Measurements from ENCODE around the gene HS3ST6.

Gene HS3ST6

DNA sequence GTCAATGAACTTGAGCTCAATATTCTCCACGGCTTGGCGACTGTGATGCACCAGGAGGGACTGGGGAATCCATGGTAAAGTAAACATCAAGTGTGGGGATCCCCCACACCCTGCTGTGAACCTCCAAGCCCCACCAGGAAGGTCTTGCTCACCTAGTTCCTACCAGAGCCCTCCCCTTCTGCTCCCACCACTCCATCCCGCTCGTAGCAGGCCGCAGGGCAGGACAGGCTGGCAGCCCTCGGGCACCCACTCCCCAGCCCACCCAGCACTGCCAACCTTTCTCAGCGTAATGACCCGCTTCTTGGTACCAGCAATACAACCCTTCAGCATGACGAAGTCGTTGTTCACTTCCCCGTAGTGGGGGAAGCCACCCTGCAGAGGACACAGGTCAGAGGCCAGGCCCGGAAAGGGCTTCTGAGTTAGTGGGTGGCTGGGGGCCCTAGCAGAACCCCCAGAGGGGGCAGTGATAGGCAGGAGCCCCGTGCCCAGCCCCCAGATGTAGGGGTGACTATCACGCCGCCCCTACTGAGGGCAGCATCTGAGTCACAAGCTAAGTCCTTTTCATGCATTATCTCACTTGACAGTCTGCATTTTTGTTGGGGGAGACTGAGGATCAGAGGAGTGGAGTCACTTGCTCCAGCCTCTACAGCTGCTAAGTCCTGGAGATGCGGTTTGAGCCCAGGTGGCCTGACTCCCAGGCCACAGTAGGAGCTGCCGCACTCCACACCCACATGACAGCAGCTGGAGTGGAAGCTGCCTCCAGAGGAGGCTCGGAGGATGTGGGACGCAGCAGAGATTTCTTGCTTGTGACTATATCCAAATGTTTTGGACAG is 27.6 kb upstream of the HS3ST6 start:
- Histone ChIP-seq H3K36me3 (replicated peaks) (no peaks in the 10 kb centered on the region), H3K27me3 (replicated peaks) (no peaks in the 10 kb centered on the region), H3K4me3 (ENCODE audit: low read depth, low read length) (no peak overlapping the region), H3K27ac (no peak overlapping the region)
- TF ChIP-seq, protein P1, sequence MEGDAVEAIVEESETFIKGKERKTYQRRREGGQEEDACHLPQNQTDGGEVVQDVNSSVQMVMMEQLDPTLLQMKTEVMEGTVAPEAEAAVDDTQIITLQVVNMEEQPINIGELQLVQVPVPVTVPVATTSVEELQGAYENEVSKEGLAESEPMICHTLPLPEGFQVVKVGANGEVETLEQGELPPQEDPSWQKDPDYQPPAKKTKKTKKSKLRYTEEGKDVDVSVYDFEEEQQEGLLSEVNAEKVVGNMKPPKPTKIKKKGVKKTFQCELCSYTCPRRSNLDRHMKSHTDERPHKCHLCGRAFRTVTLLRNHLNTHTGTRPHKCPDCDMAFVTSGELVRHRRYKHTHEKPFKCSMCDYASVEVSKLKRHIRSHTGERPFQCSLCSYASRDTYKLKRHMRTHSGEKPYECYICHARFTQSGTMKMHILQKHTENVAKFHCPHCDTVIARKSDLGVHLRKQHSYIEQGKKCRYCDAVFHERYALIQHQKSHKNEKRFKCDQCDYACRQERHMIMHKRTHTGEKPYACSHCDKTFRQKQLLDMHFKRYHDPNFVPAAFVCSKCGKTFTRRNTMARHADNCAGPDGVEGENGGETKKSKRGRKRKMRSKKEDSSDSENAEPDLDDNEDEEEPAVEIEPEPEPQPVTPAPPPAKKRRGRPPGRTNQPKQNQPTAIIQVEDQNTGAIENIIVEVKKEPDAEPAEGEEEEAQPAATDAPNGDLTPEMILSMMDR (IDR thresholded peaks at IDR 0.05; ENCODE audit: low read depth, low read length, missing control alignments) = no peak
- DNase-seq = no peak
- in situ Hi-C loops (cut with HindIII; ENCODE audit: low pct_ligation_motif_present, low sequenced_read_pairs) = no loop called here

DNA sequence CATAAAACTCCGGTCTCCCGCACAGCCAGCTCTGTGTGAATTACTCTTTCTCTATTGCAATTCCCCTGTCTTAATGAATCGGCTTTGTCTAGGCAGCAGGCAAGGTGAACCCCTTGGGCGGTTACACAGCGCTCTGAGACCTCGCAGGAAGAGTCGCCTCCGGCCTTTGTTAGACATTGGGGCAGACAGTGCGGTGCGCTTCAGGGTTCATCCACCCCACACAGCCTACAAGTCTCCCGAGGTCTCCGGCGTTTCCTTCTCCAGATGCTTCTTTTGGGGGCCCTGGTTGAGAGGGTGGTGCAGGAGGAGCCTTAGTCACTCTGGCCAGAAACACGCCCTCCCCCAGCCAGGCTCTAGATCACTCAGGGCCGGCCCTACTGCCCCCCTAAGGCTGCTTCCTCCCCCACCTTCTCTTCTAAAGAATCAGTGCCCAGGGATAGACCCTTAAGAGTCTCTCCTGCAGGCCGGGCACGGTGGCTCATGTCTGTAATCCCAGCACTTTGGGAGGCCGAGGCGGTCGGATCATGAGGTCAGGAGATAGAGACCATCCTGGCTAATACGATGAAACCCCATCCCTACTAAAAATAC is 26.5 kb upstream of the HS3ST6 start:
- Histone ChIP-seq H3K4me3 (ENCODE audit: low read depth, low read length) (no peak overlapping the region), H3K27ac (no peak overlapping the region), H3K36me3 (replicated peaks) (no peaks in the 10 kb centered on the region), H3K27me3 (replicated peaks) (no peaks in the 10 kb centered on the region)
- DNase-seq = no peak
- TF ChIP-seq, protein P1 (IDR thresholded peaks at IDR 0.05; ENCODE audit: low read depth, low read length, missing control alignments) = no peak
- in situ Hi-C loops (cut with HindIII; ENCODE audit: low pct_ligation_motif_present, low sequenced_read_pairs) = no loop called here

DNA sequence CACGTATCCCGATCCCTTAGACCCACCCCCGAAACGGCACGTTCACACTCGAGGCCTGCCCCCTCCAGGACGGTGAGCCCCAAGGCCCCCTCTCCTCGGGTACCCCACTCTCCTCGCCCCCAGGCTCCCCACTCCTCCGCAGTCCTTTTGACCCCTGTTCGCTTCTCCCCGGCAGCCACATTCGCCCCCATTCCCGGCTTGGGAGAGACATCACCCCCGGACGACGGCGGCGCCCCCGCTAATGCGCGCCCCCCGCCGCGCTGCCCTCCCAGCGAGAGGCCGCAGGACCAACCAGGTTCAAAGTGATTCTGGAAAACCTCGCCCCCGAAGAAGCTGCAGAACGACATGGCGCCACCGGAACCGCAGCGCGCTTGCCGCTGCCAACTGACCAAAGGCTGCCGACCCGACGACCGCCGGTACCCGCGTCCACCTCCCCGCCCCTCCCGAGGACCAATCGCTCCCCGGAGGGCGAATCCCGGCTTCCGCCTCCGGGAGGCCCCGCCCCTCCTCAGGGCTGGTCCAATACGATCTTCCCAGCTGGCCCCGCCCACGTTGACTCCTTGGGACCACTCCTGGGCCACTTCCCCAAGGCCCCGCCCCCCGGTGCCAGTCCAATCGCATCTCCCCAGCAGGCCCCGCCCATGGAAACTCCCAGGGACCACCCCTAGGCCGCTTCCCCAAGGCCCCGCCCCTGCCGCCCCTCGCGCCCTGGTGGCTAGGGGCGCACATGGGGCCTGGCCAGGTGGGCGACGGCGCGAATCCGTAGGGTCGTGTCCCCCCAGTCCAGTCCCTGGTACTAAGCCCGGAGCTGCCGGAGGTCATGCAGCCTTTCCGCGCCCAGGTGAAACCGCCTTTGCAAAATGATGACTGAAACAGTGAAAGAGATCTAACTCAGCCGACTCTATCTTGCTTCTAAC is 24.9 kb upstream of the HS3ST6 start, which contains the start of gene MSRB1:
MSRB1 (minus strand) TSS at position 390 of the 917 bp plus-strand sequence; CDS start at position 347, 43 bp downstream.
- peak; percentile 98 for DNase-seq
- Histone ChIP-seq H3K4me3 (ENCODE audit: low read depth, low read length) (peak within 1 kb of the TSS; percentile 86), H3K36me3 (replicated peaks) (peaks cover 9% of the 10 kb centered on the region), H3K27ac (no peak within 1 kb of the TSS), H3K27me3 (replicated peaks) (no peaks in the 10 kb centered on the region)
- in situ Hi-C loops (cut with HindIII; ENCODE audit: low pct_ligation_motif_present, low sequenced_read_pairs) = no loop called here
- TF ChIP-seq, protein P1 (IDR thresholded peaks at IDR 0.05; ENCODE audit: low read depth, low read length, missing control alignments) = no peak

DNA sequence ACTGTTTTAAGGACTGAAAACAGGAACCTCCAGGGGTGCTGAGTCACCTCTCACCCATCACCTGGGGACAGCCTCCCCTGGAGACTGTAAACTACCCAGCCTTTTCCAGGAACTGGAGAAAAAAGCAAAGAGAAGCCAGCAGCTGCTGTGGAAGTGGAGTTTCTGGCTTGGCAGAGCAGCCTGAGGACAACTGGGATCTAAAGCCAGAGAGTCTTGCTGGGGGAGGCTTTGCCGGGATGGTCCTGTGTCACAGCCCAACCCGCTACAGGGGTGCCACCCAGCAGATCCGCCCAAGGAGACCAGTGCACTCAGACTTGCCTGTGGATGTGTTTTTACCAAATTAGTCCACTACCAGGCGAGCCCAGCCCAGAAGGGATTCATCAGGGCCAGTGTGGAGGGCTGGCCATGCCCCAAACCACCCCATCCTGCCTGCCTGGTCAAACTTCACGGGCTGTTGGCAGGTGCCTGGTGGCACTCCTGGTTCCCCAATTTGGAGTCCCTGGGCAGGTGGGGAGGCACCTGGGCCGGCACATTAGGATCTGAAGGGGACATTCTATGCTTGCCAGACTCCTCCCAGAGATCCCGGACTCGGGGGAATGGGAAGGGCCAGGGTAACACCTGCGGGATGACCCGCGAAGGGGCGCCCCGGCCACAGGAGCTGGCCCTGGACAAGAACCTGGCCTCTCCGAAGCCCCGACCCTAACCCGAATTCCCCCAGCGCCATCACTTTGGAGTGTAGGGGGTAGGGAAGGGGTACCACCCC is 24.0 kb upstream of the HS3ST6 start:
- Histone ChIP-seq H3K27ac (no peak overlapping the region), H3K27me3 (replicated peaks) (no peaks in the 10 kb centered on the region), H3K36me3 (replicated peaks) (peaks cover 11% of the 10 kb centered on the region), H3K4me3 (ENCODE audit: low read depth, low read length) (peak overlapping the region; percentile 86)
- TF ChIP-seq, protein P1 (IDR thresholded peaks at IDR 0.05; ENCODE audit: low read depth, low read length, missing control alignments) = no peak
- in situ Hi-C loops (cut with HindIII; ENCODE audit: low pct_ligation_motif_present, low sequenced_read_pairs) = no loop called here
- no peak for DNase-seq

Data from brain microvascular endothelial cell (primary cell).